Measurements from ENCODE around the gene METTL17.
"Not testable (repeated sequence)": the region's sequence is repeated elsewhere in the genome, so short reads cannot be mapped to it uniquely, and the experiment has no call there.

Gene METTL17

DNA sequence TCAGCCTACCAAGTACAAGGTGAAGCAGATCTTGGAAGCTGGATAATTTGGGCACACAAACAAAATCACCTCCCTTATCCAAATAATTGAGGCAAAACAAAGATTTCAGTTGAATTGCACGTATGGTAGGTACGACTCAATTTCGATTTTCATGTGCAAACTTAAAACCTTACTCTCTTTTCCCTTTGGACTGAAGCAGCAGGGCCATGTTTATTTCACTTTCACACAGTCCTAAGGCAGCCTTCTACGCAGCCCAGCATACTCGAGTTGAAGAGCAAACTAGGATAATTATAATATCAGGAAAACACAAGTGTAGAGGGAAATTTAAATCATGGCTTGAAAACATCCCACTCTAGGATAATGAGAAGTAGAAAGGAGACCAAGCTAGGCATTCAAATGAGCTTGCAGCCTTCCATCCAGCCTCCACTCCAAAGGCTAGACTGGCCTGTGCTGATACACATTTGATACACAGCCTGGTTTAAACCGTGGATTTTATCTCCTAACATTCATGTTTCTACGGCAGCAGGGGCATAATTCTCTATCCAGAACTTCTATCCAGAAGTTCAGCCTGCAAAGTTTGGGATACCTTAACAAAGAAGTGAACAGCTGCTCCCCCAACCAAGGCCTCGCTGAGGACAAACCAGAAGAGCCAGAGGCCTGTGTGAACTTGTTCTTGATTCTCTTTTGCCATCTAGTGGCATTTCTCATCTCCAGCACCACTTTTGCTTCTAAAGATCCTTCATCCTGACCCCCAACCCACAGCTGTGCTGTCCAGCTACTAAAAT is 50.0 kb downstream of the METTL17 start:
- in situ Hi-C loops (cut with MboI; ENCODE audit: low pct_unique_long_range_greater_than_20kb, low sequenced_read_pairs): no loop called here
- DNase-seq: peak; percentile 73

DNA sequence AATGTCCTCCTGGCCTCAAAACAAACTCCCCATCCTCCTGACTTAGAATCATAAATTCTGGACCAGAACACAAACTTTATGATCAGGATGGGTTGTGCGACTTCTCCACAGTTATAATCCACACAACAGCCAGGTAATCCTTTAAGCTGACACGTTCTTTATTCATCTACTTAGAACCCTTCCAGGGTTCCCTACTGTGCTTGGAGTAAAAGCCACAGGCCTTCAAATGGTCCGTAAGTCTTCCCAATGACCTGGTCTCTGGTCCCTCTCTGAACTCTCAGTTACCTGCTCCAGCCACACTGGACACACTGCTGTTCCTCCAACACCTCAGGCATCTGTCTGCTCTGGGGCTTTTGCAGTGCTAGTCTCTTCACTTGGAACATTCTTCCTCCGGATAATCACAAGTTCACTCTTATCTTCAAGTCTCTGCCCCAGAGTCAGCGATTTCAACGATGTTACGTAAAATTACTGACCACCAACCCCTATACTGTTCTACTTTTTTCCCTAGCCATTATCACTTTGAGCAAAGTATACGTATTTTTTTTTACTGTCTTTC is 50.7 kb downstream of the METTL17 start:
- in situ Hi-C loops (cut with MboI; ENCODE audit: low pct_unique_long_range_greater_than_20kb, low sequenced_read_pairs): no loop called here
- no peak for DNase-seq

DNA sequence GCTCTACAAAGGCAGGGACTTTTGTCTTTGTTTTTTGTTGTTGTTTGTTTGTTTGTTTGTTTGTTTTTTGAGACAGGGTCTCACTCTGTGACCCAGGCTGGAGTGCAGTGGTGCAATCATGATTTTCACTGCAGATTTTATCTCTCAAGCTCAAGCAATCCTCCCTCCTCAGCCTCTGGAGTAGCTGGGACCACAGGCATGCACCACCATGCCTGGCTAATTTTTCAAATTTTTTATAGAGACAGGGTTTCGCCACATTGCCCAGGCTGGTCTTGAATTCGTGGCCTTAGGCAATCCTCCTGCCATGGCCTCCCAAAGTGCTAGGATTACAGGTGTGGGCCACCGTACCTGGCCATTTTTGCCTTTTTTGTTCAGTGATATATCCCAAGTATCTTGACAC is 51.2 kb downstream of the METTL17 start:
- in situ Hi-C loops (cut with MboI; ENCODE audit: low pct_unique_long_range_greater_than_20kb, low sequenced_read_pairs); DNase-seq: not testable (repeated sequence)

DNA sequence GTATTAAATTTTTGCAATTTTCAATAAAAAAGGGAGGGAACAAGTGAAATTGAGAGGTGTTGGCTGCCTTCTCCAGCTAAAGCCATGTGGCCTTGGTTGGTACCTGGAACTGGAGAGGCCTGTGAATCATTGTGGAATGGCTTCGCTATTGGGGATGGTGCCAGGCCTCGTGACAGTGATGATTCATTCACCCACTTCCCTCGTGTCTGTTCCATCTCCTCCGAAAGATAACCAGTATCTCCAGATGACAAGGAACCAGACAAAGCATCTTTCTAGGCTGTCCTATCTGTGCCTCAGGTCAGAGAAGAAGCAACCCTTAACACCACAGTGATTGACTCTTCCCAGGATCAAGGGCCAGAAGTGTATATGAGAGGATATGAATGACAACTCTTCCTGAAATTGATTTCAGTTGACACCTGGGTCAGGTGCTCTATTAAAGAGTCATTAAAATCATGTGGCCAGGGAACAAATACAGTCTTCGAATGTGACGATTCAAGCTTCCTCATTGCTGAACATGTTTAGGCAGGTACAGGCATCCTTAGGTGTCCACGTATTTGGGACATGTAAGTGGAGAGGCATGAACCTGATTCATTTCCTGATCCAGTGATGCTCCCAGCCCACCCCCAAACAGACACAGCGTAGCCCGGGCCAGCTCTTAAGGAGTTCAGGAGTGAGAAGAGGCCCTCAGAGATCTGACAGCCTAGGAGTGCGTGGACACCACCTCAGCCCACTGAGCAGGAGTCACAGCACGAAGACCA is 52.1 kb downstream of the METTL17 start, which contains the start of gene RNASE7:
TSS of gene RNASE7 (plus strand) at position 687 of the 758 bp plus-strand sequence. CDS start 631 bp downstream, outside the sequence.
- in situ Hi-C loops (cut with MboI; ENCODE audit: low pct_unique_long_range_greater_than_20kb, low sequenced_read_pairs): no loop called here
- no peak for DNase-seq

GRCh38 chr14:21042918-21043317 is 53.1 kb downstream of the METTL17 start:
- in situ Hi-C loops (cut with MboI; ENCODE audit: low pct_unique_long_range_greater_than_20kb, low sequenced_read_pairs): no loop called here

GRCh38 chr14:21043387-21043973 is 53.7 kb downstream of the METTL17 start:
- in situ Hi-C loops (cut with MboI; ENCODE audit: low pct_unique_long_range_greater_than_20kb, low sequenced_read_pairs): no loop called here
- no peak for DNase-seq

More at GRCh38 chr14:21042918-21043317, 53.1 kb downstream of the METTL17 start:
- DNase-seq: no peak

DNA sequence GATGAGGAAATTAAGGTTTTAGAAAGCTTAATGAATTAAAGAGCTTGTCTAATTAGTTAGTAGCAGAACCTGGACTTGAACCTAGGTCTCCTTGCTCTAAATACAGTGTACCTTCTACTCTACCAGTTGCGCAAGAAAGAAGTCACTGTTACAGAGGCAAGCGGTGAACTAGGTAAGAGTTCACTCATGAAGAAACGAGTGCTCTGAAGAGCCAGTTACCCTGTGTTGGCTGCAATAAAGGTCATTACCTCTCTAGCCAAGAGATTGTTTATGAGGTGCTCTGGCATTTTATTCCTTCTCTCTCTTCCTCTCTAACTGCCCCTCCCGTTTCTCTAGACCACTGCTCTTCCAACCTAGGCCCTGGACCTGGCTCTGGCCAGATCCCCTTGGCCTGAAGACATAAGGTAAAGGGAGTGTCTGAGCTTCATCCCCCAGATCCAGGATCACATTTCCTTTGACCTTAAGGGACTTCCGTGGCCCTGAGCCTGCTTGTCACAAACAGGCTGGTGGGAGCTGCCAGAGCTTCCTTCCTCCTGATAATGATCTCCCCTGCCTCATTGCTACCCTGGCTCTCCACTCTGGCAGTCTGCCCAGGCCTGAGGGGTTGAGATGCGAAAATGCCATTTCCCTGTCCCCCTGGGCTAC is 54.3 kb downstream of the METTL17 start:
- in situ Hi-C loops (cut with MboI; ENCODE audit: low pct_unique_long_range_greater_than_20kb, low sequenced_read_pairs): no loop called here
- DNase-seq: peak; percentile 88
